Measurements from ENCODE around the gene HEBP1.

Gene HEBP1

GRCh38 chr12:12941450-12942350 is 58.4 kb downstream of the HEBP1 start:
- Mint-ChIP-seq H3K36me3 (no peaks in the 10 kb centered on the region), H3K9me3 (no peaks in the 10 kb centered on the region), H3K4me3 (no peak overlapping the region), H3K27me3 (peaks cover 26% of the 10 kb centered on the region), H3K4me1 (no peaks in the 10 kb centered on the region), H3K27ac (no peak overlapping the region)
- DNase-seq, result no peak
- CTCF ChIA-PET, result interaction anchor here (1.0 kb wide), 1 partner anchor 51 kb away, joined by 3 read pairs; the partner anchor contains the start of gene GPRC5A

GRCh38 chr12:12939888-12940287 is 60.2 kb downstream of the HEBP1 start:
- Mint-ChIP-seq H3K36me3 (no peaks in the 10 kb centered on the region), H3K4me3 (no peak overlapping the region), H3K4me1 (no peaks in the 10 kb centered on the region), H3K27ac (no peak overlapping the region), H3K27me3 (peaks cover 15% of the 10 kb centered on the region), H3K9me3 (no peaks in the 10 kb centered on the region)
- CTCF ChIA-PET, result no interaction called here
- DNase-seq, result no peak

DNA sequence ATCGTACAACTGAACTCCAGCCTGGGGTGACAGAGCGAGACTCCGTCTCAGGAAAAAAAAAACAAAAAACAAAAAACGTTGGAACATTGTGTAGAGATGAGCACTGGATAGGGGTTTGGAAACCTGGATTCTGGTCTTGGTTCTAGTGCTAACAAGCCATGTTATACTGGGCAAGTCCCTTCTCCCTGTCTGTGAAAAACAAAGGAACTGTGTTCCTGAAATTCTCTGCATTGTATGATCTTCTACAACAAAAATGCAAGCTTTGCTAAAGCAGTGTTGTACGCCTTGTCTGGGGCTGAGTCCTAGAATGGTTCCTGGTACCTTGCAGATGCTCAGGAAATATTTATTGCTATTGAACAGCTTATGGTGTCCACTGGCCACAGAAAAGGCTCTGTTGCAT is 61.5 kb downstream of the HEBP1 start:
- Mint-ChIP-seq H3K4me3 (no peak overlapping the region), H3K36me3 (no peaks in the 10 kb centered on the region), H3K9me3 (no peaks in the 10 kb centered on the region), H3K27ac (no peak overlapping the region), H3K27me3 (peaks cover 7% of the 10 kb centered on the region), H3K4me1 (no peaks in the 10 kb centered on the region)
- DNase-seq, result no peak
- CTCF ChIA-PET, result no interaction called here

- Mint-ChIP-seq H3K4me3 (no peak overlapping the region), H3K9me3 (no peaks in the 10 kb centered on the region), H3K27me3 (peaks cover 7% of the 10 kb centered on the region), H3K27ac (no peak overlapping the region), H3K36me3 (no peaks in the 10 kb centered on the region), H3K4me1 (no peaks in the 10 kb centered on the region)
- CTCF ChIA-PET, result no interaction called here
- no peak for DNase-seq
Observed at GRCh38 chr12:12936983-12937491, 63.0 kb downstream of the HEBP1 start.

GRCh38 chr12:12934556-12934955 is 65.5 kb downstream of the HEBP1 start:
- Mint-ChIP-seq H3K4me1 (no peaks in the 10 kb centered on the region), H3K4me3 (no peak overlapping the region), H3K27me3 (peaks cover 4% of the 10 kb centered on the region), H3K9me3 (no peaks in the 10 kb centered on the region), H3K36me3 (no peaks in the 10 kb centered on the region), H3K27ac (no peak overlapping the region)
- CTCF ChIA-PET, result no interaction called here
- no peak for DNase-seq

GRCh38 chr12:12933742-12934141 is 66.3 kb downstream of the HEBP1 start:
- Mint-ChIP-seq H3K27ac (no peak overlapping the region), H3K4me1 (no peaks in the 10 kb centered on the region), H3K36me3 (no peaks in the 10 kb centered on the region), H3K9me3 (no peaks in the 10 kb centered on the region), H3K27me3 (no peaks in the 10 kb centered on the region), H3K4me3 (no peak overlapping the region)
- DNase-seq, result no peak
- CTCF ChIA-PET, result no interaction called here

DNA sequence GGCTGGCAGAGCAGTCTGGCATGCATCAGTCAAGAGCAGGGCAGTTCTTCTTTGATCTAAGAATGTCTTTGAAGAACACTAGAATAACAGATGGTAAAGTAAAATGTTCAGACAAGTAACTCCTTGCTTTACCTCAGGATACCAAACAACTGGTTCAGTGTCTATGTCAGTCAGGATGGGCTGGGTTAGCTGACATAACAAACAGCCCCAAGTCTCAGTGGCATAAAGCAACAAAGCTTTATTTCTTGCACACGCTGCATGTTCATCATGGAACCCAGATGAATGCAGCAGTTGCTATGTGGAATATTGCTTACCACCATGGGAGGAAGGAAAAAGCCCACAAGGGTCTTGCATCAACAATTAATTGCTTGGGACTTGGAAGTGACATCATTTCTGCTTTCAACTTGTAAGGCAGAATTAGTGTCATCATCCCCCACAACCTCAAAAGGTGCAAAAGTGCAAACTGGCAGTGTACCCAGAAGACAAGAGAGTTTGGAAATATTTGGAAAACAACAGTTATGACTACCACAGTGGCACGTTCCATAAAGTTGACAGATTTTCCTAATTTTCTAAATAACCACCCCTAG is 69.3 kb downstream of the HEBP1 start:
- no peak overlapping the region for H3K27ac Mint-ChIP-seq
- no peak overlapping the region for H3K4me3 Mint-ChIP-seq
- CTCF ChIA-PET, result no interaction called here
- no peaks in the 10 kb centered on the region for H3K9me3 Mint-ChIP-seq
- no peaks in the 10 kb centered on the region for H3K4me1 Mint-ChIP-seq
- H3K27me3 Mint-ChIP-seq, result peaks cover 15% of the 10 kb centered on the region
- no peaks in the 10 kb centered on the region for H3K36me3 Mint-ChIP-seq
- DNase-seq, result no peak

DNA sequence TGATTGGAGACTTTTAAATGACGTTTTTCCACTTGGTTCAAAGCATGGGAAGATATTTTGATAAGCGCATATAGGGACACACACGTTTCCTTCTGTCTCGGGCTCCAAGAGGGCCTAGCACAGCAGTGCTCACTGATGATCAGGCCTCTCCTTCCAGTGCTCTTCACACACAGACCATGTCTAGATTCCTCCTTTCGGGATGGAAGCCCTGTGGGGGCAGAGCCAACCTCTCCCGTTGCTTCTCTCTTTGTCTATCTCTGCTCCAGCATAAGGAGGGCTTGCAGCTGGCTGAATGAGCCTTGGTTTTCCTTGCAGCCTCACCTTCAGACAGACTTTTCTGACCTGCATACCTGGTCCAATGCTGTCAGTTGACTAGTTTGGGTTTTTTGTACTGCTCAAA is 70.4 kb downstream of the HEBP1 start:
- no peak for DNase-seq
- Mint-ChIP-seq H3K27me3 (peaks cover 24% of the 10 kb centered on the region), H3K4me1 (no peaks in the 10 kb centered on the region), H3K36me3 (no peaks in the 10 kb centered on the region), H3K9me3 (no peaks in the 10 kb centered on the region), H3K4me3 (no peak overlapping the region), H3K27ac (no peak overlapping the region)
- CTCF ChIA-PET, result no interaction called here

DNA sequence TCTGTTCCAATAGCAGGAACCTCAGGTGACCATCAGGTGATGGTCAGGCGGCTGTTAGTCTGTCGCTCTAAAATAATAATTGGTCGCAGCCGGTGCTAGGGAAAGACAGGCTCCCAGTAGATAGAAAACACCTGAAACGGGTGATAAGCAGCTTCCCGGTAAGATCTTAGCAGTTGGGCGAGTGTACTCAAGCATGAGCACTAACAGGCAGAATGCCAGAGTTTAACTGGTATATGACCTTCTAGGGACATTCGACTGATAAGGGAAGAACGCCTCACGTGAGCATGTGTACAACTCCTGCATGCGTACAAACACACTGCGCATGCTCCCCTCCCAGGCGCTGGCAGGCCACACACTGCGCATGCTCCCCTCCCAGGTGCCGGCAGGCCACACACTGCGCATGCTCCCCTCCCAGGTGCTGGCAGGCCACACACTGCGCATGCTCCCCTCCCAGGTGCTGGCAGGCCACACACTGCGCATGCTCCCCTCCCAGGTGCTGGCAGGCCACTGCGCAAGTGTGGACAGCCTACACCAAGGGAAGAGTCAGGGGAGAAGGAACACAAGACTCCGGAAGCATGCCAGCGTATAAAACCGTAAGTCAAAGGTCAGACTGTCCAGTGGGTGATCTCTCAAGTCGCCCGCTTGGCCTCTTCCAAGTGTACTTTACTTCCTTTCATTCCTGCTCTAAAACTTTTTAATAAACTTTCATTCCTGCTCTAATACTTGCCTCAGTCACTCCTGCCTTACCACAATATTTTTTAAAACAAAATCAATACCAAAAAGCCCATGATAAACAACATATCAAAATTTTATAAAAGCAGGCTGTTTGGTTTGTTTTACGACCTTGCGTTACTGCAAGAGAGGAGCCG is 72.6 kb downstream of the HEBP1 start:
- Mint-ChIP-seq H3K27ac (peak overlapping the region; percentile 55), H3K36me3 (no peaks in the 10 kb centered on the region), H3K4me3 (peak overlapping the region; percentile 52), H3K4me1 (no peaks in the 10 kb centered on the region), H3K9me3 (no peaks in the 10 kb centered on the region), H3K27me3 (peaks cover 38% of the 10 kb centered on the region)
- CTCF ChIA-PET, result no interaction called here
- peak; percentile 58 for DNase-seq

DNA sequence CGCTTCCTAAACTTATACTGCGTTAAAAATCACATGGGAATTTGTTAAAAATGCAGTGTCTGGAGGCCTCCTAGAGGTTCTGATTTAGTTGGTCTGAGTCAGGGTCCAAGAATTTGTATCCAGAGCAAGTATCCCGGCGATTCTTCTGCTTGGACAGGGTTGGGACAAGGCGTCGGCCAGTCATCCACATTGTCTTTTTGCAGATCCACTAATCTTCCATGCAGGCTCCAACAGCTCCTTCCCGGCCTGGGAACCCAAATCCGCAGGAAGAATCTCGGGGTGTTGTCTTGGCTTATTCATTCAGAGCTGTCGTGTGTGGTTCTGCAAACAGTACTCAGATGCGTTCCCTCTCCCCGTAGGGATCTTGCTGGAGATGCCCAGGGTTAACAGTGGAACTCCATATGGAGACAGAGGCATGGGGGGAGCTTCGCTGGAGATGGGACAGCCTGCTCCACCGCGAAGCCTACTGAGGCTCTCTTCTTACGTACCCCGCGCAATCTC is 73.4 kb downstream of the HEBP1 start:
- H3K4me1 Mint-ChIP-seq, result no peaks in the 10 kb centered on the region
- no peak overlapping the region for H3K4me3 Mint-ChIP-seq
- DNase-seq, result no peak
- no peaks in the 10 kb centered on the region for H3K36me3 Mint-ChIP-seq
- H3K27me3 Mint-ChIP-seq, result peaks cover 38% of the 10 kb centered on the region
- H3K27ac Mint-ChIP-seq, result no peak overlapping the region
- CTCF ChIA-PET, result no interaction called here
- no peaks in the 10 kb centered on the region for H3K9me3 Mint-ChIP-seq

DNA sequence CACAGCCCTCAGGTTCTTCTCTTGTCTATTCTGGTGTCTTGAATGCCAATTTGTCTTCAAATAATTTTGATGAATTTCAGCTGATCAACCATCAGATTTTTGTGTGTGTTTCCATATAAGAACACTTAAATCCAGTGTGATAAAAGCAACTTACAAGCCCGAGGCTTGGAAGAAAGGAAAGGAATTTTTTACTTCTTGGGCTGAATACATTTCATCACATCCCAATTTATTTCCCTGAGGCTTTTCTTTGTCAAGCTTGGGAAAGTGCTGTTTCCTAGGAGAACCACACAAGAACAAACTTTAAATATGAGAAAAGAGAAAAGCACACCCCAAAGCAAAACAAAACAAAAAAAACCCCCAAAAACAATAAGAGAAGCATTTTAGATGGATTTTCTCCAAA is 74.7 kb downstream of the HEBP1 start:
- Mint-ChIP-seq H3K36me3 (no peaks in the 10 kb centered on the region), H3K9me3 (no peaks in the 10 kb centered on the region), H3K27ac (no peak overlapping the region), H3K27me3 (peaks cover 38% of the 10 kb centered on the region), H3K4me3 (no peak overlapping the region), H3K4me1 (no peaks in the 10 kb centered on the region)
- CTCF ChIA-PET, result no interaction called here
- DNase-seq, result no peak
